GM15510 (cell line): Measurements from ENCODE around the gene NFE2L3.

Experiments
- POLR2A ChIP-seq: IDR thresholded peaks from 3 replicates; pipeline ENCODE4 v1.6.1; 2011; ENCODE audit warnings: borderline replicate concordance; ENCODE audit not compliant: insufficient read length; ENCODE audit errors: extremely low read depth

NFE2L3 gene

DNA sequence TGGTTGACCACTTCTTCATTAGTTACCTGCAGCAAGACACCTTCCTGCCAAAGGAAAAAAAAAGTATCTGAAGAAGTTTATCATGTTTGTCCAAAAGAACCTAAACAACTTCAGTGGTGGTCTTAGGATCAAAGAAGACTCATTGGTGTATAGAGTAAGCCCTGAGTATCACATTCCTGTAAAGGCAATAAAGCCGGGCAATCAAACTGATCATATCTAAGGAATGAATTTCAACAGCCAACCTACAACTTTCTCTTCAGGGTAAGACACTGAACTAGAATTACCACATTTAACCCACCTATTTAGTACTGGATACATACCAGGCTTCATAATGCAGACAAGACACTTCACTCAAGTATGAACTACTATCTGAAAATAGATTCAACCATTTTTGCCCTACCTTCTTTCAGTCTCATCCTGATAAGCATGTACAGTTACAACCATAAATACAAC lies 38.4 kb downstream of the NFE2L3 start:
- no peak for TF ChIP-seq POLR2A

DNA sequence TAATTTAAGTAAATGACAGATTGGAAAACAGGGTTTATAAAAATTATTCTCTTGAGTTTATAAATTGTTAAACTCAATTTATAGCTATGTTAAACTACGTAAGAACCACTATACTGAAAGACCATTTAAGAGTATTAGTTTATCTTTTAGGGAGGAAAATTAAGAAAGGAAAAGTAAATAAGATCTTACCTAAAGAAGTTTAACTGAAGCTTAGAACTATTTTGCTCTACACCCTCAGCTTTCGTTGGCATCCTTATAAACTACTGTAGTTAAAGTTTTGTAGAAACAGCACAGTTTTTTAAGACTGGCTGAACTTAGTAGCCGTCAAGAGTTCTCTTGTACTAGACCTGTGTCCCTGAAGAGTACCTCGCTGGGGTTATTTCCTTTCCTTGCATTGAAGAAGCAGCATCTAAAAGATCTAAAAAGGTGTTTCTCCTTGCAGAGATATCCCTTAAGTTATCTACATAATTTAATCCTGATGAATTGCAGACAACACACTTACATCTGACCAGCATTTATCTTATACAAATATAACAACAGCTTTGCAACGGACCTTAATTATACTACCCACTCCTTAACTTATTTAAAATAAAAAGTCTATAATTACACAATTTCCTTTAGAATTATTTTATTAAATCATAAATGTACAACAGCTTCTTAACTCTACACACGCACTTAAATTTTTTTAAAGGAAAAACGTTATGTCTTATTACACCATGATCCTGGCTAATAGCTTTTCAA lies 39.4 kb downstream of the NFE2L3 start:
- no peak for TF ChIP-seq POLR2A

DNA sequence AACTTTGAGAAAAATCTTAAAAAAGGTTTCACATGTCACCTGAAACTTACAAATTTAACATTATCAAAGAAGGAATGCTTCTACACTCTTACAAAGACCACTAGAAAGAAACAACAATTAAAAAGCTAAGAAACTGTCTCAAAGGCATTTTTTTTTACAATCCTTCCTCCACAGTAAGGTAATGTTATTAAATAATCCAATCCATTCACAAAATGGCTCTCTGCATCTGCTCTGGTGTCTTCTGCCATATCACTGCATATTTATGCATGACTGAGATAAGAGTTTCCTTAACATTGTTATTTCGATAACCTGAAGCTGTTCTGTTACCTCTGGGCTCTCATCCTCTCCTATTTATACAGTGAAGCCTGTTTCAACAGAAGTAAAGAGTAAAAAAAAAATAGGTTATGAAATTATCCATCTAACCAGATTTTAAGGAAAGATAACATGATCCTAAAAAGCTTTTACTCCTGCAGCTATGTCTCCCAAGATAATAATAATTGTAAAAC lies 40.0 kb downstream of the NFE2L3 start:
- TF ChIP-seq POLR2A: no peak

DNA sequence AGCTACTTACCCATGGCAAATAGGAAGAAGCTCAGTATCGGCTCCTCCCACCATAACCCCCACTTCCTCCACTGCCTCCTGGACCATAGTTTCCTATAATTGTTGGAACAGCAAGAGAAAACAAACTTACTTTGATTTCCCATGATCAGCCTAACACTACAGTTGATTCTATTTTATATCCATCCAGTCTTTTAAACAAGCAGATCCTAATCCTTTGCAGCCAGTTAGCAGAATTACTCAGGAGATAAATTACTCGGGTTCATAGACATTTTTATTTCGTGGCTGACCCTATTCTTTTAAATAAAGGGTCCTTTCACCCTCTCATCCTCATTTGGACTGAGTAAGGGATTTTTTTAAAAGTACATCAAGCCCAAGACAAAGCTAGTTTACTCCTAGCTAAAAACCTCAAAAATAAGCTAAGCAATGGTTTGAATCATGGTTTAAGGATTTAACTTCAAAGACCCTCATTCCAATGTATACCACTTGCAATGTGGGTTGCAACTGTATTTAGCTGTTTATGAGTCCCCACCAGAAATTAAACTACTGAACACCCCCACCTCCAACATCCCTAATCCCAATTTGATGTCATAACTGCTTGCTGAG lies 40.6 kb downstream of the NFE2L3 start:
- no peak for TF ChIP-seq POLR2A

DNA sequence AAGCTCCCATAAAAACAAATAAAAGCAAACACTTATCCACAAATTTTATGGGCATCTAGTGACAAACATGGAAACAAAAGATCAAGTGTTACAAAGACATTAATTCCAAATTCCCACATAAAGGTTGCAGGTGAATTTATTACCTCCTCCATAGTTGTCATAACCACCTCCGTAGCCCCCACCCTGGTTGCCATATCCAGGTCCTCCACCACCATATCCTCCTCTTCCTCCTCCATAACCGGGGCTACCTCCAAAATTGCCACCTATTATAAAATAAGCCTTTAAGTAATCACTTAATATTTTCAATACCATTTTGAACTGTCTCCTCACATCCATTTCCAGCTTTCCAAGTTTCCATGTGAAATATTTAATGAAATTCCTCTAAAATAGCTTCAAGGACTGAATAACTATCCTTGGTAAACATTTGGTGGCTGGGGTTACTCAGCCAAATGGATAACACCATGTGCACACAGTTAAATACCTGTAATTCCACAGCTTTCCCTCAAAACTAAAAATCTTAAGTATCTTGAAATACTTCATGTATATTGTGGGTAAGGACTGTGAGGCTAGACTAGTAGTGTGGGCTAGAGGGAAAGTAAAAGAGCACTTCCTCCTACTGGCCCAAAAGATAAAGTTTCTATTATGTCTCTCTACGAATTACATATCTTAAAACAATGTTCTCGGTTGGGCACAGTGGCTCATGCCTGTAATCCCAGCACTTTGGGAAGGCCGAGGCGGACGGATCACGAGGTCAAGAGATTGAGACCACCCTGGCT lies 41.6 kb downstream of the NFE2L3 start:
- no peak for TF ChIP-seq POLR2A

DNA sequence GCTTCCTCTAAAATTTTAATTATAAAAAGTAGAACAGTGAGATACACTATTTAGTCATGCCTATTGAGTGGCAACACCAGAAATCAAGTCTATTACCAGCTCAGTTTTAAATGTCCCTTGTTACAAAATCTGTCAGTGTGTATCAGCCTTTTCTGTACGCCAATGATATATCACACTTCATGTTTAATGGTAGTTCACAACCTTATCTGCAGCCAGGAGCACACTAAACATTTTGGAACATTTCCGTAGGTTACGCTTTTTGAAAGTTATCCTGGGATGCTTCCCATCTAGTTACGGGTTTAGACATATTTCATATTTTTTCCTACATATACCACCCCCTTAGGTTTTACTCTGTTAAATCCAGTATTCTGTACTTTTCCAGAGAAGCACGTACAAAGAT lies 43.2 kb downstream of the NFE2L3 start:
- TF ChIP-seq POLR2A: no peak

DNA sequence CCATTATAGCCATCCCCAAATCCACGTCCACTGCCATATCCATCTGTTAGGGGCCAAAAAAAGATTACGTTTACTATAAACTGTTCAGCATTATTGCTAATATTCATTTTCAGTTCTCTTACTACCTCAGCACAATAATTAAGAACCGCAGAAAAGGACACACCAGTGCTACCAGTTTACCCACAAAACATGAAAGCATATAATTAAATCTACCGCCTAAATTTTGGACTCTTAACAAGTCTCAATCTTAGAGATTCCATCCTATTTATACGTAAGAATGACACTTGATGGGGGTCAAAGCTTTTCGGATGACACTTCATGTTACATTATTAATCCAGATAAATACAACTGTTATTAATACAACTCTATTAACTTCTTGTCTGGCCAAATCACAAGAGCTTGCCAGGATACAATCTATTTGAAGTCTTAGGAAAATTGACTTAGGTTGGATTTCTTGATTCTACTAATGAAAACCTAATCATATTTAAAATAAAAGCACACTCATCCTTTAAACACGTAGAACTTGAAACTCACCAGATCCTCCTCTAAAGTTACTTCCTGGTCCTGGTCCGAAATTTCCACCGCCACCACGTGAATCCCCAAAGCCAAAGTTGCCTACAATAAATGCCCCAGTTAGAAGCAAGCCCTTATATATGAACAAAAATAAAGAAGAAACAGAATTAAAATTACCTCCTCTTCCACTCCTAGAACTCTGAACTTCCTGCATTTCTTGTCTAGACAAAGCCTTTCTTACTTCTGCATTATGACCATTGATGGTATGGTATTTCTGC lies 44.1 kb downstream of the NFE2L3 start:
- TF ChIP-seq POLR2A: no peak

DNA sequence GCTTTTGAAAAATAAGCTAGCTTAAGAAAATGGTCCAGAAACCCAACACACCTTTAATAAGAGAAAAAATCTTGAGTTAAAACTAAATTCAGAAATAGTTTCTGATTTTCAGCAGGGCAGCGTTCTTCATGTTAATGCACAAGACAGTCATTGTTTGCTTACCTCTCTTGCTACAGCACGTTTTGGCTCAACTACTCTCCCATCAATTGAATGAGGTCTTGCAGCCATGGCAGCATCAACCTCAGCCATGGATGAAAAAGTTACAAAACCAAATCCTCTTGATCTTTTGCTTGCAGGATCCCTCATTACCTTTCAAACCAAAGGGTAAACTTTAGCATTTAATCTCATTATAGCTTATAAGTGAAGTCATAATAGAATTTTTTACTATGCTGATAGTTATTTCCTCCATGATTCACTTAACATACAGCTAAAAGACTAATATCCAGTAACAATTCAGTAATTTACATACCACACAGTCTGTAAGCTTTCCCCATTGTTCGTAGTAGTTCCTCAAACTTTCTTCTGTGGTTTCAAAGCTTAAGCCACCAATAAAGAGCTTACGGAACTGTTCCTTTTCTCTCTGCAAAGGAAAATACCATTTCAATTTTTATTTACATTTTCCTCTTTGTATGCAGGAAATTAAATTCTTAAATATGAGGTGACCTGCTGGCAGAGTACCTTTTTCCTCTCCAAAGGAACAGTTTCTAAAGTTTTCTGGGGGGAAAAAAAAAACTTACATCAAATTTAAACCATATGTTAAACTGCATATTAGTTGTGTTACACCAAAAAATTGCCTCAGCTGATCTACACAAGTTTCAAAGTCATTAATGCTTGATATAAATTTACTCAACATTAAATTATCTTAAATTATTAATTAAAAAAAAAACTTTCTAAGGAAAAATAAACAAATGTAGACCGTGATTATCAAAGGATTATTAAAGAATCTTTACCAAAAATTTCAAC lies 45.4 kb downstream of the NFE2L3 start:
- TF ChIP-seq POLR2A: no peak

DNA sequence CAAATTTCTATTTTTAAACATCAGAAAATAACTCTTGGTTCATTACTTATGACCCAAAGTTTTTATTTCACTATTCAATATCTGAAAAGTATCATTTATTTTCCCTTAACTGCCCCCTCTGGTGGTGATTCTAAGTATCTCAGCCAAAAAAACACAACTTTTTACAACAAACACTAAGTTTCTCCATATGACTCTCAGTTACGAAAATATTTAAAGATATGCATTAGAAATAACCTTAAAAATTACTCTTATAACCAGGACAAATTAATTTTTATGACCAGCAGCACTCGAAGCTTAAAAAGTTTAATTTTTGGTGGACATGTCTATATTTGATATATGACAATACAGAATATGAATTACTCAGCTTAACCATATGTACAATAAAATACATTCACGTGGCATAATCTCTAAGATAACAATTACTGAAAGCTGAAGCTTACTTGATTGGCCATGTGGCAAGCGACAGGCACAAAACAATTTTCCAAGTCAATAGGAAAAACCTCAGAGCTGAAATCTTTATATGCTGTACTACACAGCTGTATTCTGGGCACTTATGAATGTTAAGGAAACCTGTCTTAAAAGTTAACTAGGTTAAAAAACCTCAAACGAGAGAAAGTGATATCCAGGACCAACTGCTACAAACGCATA lies 46.3 kb downstream of the NFE2L3 start:
- no peak for TF ChIP-seq POLR2A

DNA sequence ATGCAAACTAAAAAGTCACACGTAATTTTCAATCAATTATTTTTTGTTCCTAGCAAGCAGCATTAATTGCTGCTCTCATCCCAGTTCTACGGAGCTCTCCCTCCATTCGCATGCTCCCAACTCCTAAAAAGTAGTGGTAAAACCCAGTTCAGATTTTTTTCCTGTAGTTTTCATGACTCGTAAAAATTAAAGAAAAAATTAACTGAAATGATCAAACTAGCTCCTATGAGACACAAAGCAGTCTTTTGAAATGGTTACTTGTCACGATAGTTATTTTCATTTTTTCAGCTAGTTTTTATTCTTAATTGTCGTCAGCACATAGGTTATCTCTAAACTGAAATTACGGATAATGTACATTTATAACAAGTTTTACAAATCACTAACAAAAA lies 46.8 kb downstream of the NFE2L3 start:
- TF ChIP-seq POLR2A: no peak

DNA sequence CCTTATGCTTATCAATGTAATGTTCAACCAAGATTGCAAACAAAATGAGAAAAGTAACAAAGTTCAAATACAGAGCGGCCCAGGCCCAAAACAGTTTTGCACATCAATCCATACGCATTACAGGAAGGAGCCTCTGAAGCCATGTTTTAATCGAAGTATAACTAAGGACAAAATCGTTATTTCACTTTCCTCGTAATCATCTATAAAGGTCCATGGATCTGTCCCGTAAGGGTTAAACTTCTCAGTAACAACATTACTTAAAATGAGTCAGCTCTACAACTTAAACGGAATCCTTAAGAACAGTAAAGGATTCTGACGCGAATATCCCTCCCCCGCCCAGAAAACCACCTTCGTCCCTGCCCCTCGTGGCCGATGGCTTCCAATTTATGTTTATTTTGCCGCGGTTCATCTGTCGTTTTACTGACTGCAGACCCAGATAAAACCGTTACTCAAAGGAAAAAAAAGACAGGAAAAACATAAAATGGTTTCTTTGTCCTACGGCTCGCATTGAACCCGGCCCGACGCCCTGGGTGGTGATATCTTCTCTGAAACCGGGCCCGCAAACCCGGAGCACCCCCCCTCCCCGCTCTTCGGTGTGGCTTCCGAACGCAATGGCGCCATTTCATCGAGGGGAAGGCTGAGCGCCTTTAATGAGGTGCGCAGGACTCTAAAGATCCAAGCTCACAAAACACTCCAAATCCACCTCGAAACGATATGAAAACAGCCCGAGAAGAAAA lies 47.5 kb downstream of the NFE2L3 start:
- no peak for TF ChIP-seq POLR2A

DNA sequence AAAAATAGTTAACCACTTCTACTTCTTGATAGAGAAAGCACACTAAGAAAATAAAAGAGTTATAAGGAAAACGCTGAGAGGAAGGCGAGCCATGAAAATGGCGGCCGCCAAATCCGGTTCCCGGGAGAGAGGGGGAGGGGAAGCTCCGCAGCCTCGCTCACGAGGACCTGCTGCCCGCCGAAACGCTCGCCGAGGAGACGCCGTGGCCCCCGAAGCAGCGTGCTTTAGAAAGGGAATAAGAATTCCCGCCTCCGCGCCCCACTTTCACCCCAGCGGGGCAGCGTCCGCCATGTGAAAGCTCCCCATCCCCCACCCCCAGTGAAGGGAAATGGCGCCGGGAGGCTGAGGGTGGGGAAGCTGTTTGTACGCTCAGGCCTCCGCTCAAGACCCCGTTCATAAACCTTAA lies 48.0 kb downstream of the NFE2L3 start:
- no peak for TF ChIP-seq POLR2A
